ENCODE measurements around the gene CFAP298.
"Not testable (repeated sequence)": the region's sequence is repeated elsewhere in the genome, so short reads cannot be mapped to it uniquely, and the experiment has no call there.

DNA sequence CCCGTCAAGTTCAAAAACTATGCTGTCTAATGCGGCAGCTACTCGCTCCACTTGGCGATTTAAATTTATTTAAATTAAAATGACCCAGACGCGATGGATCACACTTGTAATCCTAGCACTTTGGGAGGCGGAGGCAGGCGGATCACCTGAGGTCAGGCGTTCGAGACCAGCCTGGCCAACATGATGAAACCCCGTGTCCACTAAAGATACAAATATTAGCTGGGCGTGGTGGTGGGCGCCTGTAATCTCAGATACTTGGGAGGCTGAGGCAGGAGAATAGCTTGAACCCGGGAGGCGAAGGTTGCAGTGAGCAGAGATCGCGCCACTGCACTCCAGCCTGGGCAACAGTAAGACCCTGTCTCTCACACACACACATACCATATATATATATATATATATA, 1.2 kb downstream of the CFAP298 start:
- TF ChIP-seq, protein P1, sequence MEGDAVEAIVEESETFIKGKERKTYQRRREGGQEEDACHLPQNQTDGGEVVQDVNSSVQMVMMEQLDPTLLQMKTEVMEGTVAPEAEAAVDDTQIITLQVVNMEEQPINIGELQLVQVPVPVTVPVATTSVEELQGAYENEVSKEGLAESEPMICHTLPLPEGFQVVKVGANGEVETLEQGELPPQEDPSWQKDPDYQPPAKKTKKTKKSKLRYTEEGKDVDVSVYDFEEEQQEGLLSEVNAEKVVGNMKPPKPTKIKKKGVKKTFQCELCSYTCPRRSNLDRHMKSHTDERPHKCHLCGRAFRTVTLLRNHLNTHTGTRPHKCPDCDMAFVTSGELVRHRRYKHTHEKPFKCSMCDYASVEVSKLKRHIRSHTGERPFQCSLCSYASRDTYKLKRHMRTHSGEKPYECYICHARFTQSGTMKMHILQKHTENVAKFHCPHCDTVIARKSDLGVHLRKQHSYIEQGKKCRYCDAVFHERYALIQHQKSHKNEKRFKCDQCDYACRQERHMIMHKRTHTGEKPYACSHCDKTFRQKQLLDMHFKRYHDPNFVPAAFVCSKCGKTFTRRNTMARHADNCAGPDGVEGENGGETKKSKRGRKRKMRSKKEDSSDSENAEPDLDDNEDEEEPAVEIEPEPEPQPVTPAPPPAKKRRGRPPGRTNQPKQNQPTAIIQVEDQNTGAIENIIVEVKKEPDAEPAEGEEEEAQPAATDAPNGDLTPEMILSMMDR (IDR thresholded peaks at IDR 0.05 in 8 of 11, conservative IDR thresholded peaks at IDR 0.05 in 3 of 11) = not testable (repeated sequence)
- TF ChIP-seq POLR2AphosphoS5 (IDR thresholded peaks at IDR 0.05) = not testable (repeated sequence)

All from spleen (tissue), 7 donors.